ENCODE results near the gene UNKL.

The UNKL gene

DNA sequence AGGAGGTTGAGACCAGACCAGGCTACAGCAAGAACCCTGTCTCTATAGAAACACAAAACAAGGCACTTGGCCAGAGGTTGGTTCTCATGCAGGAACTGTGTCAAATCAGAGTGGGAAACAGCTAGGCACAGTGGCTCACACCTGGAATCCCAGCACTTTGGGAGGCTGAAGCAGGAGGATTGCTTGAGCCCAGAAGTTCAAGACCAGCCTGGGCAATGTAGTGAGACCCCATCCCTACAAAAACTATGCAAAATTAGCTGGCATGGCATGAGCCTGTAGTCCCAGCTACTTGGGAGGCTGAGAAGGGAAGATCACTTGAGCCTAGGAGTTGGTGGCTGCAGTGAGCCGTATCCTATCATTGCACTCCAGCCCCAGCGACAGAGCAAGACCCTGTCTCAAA is 1.7 kb downstream of the UNKL start:
- Histone ChIP-seq H3K9ac (ENCODE audit: low read length) (no peak overlapping the region), H3K4me1 (ENCODE audit: control insufficient read depth, insufficient read depth, low read length) (peaks cover 12% of the 10 kb centered on the region; the same call in 1 of the 2 replicates), H3K36me3 (ENCODE audit: control insufficient read depth, insufficient read depth, low read length) (0 out of 2 replicates have a peak, but pooled peaks cover 2% of the 10 kb centered on the region), H3K27me3 (ENCODE audit: control insufficient read depth, insufficient read depth, low read length) (no peaks in the 10 kb centered on the region), H3K27ac (ENCODE audit: low read depth, low read length) (no peak overlapping the region), H3K4me3 (ENCODE audit: low read depth, low read length) (no peak overlapping the region), H3K9me3 (ENCODE audit: control insufficient read depth, insufficient read depth, low read depth, low read length) (no peaks in the 10 kb centered on the region)

DNA sequence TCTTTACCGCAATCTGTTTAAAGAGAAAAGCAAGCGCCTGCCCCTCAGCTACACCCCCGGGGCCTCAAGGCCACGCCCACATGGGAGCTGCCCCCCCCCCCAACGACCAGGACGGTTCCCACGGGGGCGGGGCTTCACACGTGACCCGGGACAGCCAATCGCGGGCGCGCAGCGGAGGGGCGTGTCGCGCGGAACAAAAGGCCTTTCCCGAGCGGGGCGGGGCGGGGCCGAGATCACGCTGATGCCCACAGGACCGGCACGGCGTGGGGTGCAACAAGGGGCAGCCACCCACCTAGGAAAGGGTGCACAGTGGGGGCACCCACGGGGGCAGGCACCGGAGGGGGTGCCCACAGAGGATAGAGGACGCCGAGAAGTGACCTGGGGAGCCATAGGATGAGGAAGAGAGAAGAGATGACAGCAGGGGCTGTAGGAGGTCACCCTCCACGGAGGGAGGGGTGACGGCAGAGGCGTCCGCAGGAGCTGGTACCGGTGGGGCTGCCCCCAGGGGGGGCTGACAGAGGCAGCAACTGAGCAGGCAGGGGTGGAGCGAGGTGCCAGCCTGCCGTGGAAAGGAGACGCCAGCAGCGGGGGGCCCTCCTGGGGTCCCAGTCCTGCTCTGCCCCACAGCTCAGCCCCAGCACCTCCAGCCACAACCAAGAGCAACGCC is 6.2 kb downstream of the UNKL start:
- H3K4me1 ChIP-seq (ENCODE audit: control insufficient read depth, insufficient read depth, low read length) = peaks cover 4% of the 10 kb centered on the region; the same call in 1 of the 2 replicates
- H3K27me3 ChIP-seq (ENCODE audit: control insufficient read depth, insufficient read depth, low read length) = no peaks in the 10 kb centered on the region
- peaks cover 2% of the 10 kb centered on the region; the same call in 1 of the 2 replicates for H3K36me3 ChIP-seq (ENCODE audit: control insufficient read depth, insufficient read depth, low read length)
- peak overlapping the region; percentile 97 for H3K4me3 ChIP-seq (ENCODE audit: low read depth, low read length)
- no peak overlapping the region for H3K27ac ChIP-seq (ENCODE audit: low read depth, low read length)
- H3K9ac ChIP-seq (ENCODE audit: low read length) = peak overlapping the region; percentile 75
- no peaks in the 10 kb centered on the region for H3K9me3 ChIP-seq (ENCODE audit: control insufficient read depth, insufficient read depth, low read depth, low read length)

DNA sequence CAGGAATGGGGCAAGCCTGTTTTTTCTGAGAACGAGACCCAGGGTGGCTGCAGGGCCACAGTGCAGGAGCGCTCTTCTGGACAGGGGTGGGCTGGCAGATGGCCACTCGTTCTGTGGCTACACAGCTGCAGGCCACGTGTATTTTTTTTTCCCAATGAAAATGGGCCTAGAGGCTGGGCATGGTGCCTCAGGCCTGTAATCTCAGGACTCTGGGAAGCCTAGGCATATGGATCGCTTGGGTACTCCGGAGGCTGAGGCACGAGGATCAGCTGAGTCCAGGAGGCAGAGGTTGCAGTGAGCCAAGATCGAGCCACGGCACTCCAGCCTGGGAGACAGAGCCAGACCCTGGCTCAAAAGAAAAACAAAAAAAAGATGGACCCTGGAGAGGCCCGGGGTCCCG is 6.8 kb downstream of the UNKL start:
- Histone ChIP-seq H3K4me1 (ENCODE audit: control insufficient read depth, insufficient read depth, low read length) (peaks cover 4% of the 10 kb centered on the region; the same call in 1 of the 2 replicates), H3K4me3 (ENCODE audit: low read depth, low read length) (peak overlapping the region; percentile 97), H3K27me3 (ENCODE audit: control insufficient read depth, insufficient read depth, low read length) (no peaks in the 10 kb centered on the region), H3K9ac (ENCODE audit: low read length) (peak overlapping the region; percentile 26), H3K36me3 (ENCODE audit: control insufficient read depth, insufficient read depth, low read length) (peaks cover 6% of the 10 kb centered on the region; the same call in 1 of the 2 replicates), H3K9me3 (ENCODE audit: control insufficient read depth, insufficient read depth, low read depth, low read length) (no peaks in the 10 kb centered on the region), H3K27ac (ENCODE audit: low read depth, low read length) (no peak overlapping the region)

DNA sequence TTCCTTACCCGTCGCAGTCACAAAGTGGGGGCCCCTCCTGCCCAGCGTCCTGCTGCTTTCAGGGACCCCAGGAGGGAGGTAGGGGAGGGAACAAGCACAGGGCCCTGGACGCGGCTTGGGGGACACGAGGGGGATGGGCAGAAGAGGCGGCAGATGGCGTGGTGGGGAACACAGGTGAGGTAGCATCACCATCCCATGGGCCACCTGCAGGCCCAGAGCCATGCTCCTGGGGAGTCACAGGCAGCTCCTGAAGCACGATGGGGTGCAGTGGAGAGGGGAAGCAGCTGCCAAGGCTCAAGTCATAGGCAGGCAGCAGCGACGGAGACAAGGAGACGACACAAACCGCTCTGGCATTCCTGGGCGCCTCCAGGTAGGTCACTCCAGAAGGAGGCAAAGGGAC is 10.8 kb downstream of the UNKL start:
- Histone ChIP-seq H3K36me3 (ENCODE audit: control insufficient read depth, insufficient read depth, low read length) (peaks cover 29% of the 10 kb centered on the region), H3K4me3 (ENCODE audit: low read depth, low read length) (no peak overlapping the region), H3K9ac (ENCODE audit: low read length) (no peak overlapping the region), H3K27me3 (ENCODE audit: control insufficient read depth, insufficient read depth, low read length) (no peaks in the 10 kb centered on the region), H3K27ac (ENCODE audit: low read depth, low read length) (no peak overlapping the region), H3K9me3 (ENCODE audit: control insufficient read depth, insufficient read depth, low read depth, low read length) (no peaks in the 10 kb centered on the region), H3K4me1 (ENCODE audit: control insufficient read depth, insufficient read depth, low read length) (peaks cover 4% of the 10 kb centered on the region; the same call in 1 of the 2 replicates)

DNA sequence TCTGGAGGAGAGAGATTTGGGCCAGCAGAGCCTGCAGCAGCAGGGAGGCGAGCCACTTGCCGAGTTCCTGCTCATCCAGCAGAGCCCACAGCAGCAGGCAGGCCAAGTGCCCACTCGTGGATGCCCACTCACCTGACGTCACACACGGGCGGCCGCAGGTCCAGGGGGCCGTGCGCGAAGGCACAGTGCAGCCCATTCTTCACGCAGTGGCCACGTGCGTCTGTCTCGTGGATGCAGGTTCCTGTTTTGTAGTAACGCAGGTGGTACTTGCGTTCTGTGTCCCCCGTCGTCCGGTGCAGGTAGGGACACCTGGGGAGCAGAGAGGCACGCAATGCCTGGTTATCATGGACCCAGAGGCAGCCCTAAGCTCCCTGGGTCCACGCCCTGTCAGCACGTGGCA is 11.5 kb downstream of the UNKL start:
- Histone ChIP-seq H3K4me3 (ENCODE audit: low read depth, low read length) (no peak overlapping the region), H3K27ac (ENCODE audit: low read depth, low read length) (no peak overlapping the region), H3K9me3 (ENCODE audit: control insufficient read depth, insufficient read depth, low read depth, low read length) (no peaks in the 10 kb centered on the region), H3K36me3 (ENCODE audit: control insufficient read depth, insufficient read depth, low read length) (peaks cover 33% of the 10 kb centered on the region), H3K27me3 (ENCODE audit: control insufficient read depth, insufficient read depth, low read length) (no peaks in the 10 kb centered on the region), H3K9ac (ENCODE audit: low read length) (no peak overlapping the region), H3K4me1 (ENCODE audit: control insufficient read depth, insufficient read depth, low read length) (peaks cover 4% of the 10 kb centered on the region; the same call in 1 of the 2 replicates)

DNA sequence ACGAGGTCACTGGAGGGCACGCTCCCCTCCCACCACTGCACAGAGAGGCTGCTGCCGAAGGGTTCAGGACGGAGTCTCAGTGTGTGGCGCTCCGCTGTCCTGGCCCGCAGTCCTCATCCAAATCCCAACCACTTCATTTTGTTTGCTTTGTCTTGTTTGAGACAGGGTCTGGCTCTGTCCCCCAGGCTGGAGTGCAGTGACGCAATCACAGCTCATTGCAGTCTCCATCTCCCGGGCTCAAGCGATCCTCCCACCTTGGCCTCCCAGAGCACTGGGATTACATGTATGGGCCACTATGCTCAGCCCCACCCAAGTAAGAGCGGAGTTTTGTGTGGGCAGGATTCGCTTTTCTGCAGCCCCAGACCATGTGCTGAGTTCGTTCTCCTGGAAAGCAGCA is 12.7 kb downstream of the UNKL start:
- H3K36me3 ChIP-seq (ENCODE audit: control insufficient read depth, insufficient read depth, low read length) = peaks cover 33% of the 10 kb centered on the region
- H3K9ac ChIP-seq (ENCODE audit: low read length) = no peak overlapping the region

DNA sequence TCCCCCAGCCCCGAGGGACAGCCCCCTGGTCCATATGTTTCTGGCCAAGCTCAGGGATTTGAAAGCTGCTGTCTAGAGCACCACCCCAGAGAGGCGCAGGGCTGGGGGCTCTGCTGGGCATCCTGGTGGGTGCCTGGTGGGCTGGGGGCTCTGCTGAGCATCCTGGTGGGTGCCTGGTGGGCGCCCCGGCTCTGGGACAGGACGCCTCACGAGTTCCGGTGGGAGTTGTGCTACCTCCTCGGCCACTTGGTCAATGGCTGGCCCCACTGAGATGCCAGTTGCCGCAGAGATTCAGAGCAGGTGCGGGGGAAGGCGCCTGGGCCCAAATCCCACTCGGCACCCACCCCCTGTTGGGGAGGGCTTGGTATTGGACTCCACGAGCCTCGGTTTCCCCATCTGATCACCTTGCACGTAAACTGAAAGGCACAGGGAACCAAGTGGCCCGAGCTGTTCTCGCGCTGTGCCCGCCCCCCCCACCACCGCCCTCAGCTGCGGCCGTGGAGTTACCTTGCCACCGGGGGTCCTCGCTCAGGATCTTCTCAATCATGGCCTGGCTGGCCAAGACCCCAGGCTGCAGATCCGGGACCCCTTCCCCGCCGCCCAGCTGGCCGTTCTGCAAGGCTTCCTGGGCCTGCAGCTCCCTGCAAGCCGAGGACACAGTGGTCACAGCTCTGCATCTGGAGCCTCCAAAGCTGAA is 13.3 kb downstream of the UNKL start:
- Histone ChIP-seq H3K4me1 (ENCODE audit: control insufficient read depth, insufficient read depth, low read length) (no peaks in the 10 kb centered on the region), H3K9ac (ENCODE audit: low read length) (no peak overlapping the region), H3K27me3 (ENCODE audit: control insufficient read depth, insufficient read depth, low read length) (no peaks in the 10 kb centered on the region), H3K27ac (ENCODE audit: low read depth, low read length) (no peak overlapping the region), H3K36me3 (ENCODE audit: control insufficient read depth, insufficient read depth, low read length) (peaks cover 33% of the 10 kb centered on the region), H3K4me3 (ENCODE audit: low read depth, low read length) (no peak overlapping the region), H3K9me3 (ENCODE audit: control insufficient read depth, insufficient read depth, low read depth, low read length) (no peaks in the 10 kb centered on the region)

More for the DNA sequence above, 12.7 kb downstream of the UNKL start:
- no peaks in the 10 kb centered on the region for H3K9me3 ChIP-seq (ENCODE audit: control insufficient read depth, insufficient read depth, low read depth, low read length)
- H3K4me1 ChIP-seq (ENCODE audit: control insufficient read depth, insufficient read depth, low read length) = no peaks in the 10 kb centered on the region
- H3K27me3 ChIP-seq (ENCODE audit: control insufficient read depth, insufficient read depth, low read length) = no peaks in the 10 kb centered on the region
- H3K27ac ChIP-seq (ENCODE audit: low read depth, low read length) = no peak overlapping the region
- no peak overlapping the region for H3K4me3 ChIP-seq (ENCODE audit: low read depth, low read length)

DNA sequence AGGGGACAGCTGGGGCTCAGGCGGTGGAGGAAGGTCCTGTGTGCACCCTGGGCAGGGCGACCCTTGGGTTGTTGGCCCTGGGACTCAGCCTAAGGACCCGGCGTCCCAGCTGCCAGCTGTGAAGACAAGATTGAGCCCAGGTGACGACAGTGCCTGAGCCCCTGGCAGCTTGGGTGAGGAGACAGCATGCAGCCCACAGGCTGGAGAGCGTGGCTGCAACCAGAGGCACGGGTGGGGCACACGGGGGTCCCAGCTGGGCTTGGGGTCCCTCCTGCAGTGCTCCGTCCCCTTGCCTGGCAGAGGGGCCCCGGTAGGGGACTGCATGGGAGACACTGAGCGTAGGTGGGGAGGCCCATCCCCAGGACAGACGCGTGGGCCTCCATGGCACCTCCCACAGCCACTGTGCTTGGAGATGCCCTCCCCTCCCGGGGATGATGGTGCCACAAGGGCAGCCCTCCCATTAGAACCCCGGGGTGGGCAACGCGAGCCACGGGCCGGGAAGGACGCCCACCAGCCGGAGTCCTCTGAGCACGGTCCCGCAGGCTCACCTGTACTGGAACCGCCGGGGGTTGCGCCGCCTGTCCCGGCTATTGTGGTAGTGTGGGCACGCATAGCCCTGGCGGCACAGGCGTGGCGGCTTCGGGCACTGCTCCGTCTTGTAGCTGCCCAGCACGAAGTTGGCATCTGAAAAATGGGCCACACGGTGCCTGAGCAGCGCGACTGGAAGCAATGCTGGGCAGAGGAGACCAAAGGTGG is 15.5 kb downstream of the UNKL start:
- Histone ChIP-seq H3K4me1 (ENCODE audit: control insufficient read depth, insufficient read depth, low read length) (no peaks in the 10 kb centered on the region), H3K9me3 (ENCODE audit: control insufficient read depth, insufficient read depth, low read depth, low read length) (no peaks in the 10 kb centered on the region), H3K4me3 (ENCODE audit: low read depth, low read length) (no peak overlapping the region), H3K27me3 (ENCODE audit: control insufficient read depth, insufficient read depth, low read length) (no peaks in the 10 kb centered on the region), H3K27ac (ENCODE audit: low read depth, low read length) (no peak overlapping the region), H3K9ac (ENCODE audit: low read length) (no peak overlapping the region), H3K36me3 (ENCODE audit: control insufficient read depth, insufficient read depth, low read length) (peaks cover 34% of the 10 kb centered on the region)

DNA sequence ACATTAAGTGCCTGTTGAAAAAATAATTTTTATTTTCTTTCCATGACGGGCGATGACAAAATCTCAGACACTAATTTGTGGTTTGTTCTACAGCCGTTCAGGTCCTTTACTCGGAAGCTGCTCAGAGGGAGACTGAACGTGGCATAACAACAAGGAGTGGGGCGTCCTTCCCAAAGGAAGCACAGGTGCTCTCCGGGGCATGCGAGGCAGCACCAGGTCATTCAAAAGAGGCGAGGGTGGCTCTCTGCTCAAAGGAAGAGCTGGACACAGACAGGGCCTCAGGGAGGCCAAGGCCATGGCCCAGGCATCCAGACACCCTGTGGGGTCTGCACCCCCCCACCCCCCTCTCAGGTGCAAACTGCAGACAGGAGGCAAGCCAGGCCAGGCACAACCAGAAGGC is 16.2 kb downstream of the UNKL start:
- H3K27me3 ChIP-seq (ENCODE audit: control insufficient read depth, insufficient read depth, low read length) = no peaks in the 10 kb centered on the region
- no peaks in the 10 kb centered on the region for H3K9me3 ChIP-seq (ENCODE audit: control insufficient read depth, insufficient read depth, low read depth, low read length)
- H3K36me3 ChIP-seq (ENCODE audit: control insufficient read depth, insufficient read depth, low read length) = peaks cover 41% of the 10 kb centered on the region
- no peak overlapping the region for H3K4me3 ChIP-seq (ENCODE audit: low read depth, low read length)
- no peaks in the 10 kb centered on the region for H3K4me1 ChIP-seq (ENCODE audit: control insufficient read depth, insufficient read depth, low read length)
- no peak overlapping the region for H3K27ac ChIP-seq (ENCODE audit: low read depth, low read length)
- no peak overlapping the region for H3K9ac ChIP-seq (ENCODE audit: low read length)

DNA sequence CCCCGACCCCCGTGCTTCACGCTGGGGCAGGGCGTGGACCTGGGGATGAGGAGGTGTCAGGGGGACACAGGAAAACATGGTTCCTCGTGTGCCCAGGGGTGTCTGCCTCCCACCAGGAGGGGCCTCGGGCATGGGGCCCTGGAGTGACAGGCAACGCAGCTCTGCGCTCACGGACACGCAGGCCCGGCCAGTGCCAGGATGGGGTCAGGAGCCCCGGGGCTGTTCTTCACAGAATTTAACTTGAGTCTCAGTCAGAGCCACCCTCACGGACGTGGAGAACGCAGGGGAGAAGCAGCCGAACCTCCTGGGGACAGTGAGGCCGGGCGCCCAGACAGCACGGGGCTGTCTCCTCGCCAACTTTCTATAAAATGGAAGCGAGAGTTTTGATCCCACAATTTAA is 16.7 kb downstream of the UNKL start:
- peaks cover 41% of the 10 kb centered on the region for H3K36me3 ChIP-seq (ENCODE audit: control insufficient read depth, insufficient read depth, low read length)

More for the DNA sequence above, 16.7 kb downstream of the UNKL start:
- H3K4me1 ChIP-seq (ENCODE audit: control insufficient read depth, insufficient read depth, low read length) = no peaks in the 10 kb centered on the region
- H3K9ac ChIP-seq (ENCODE audit: low read length) = no peak overlapping the region
- H3K27ac ChIP-seq (ENCODE audit: low read depth, low read length) = no peak overlapping the region
- H3K9me3 ChIP-seq (ENCODE audit: control insufficient read depth, insufficient read depth, low read depth, low read length) = no peaks in the 10 kb centered on the region
- no peak overlapping the region for H3K4me3 ChIP-seq (ENCODE audit: low read depth, low read length)
- no peaks in the 10 kb centered on the region for H3K27me3 ChIP-seq (ENCODE audit: control insufficient read depth, insufficient read depth, low read length)

All from HUES6 (cell line).